Progenitor cell of endocrine pancreas (in vitro differentiated cells): ENCODE measurements around the gene ASIC3. TPM values are rescaled to one million over a fixed set of nuclear protein-coding genes. Genes with fewer than 3 reads are reported as not detected.

ENCODE experiments used
- DNase-seq: peaks from one replicate; pipeline ENCODE4 v3.0.0; 2021; ENCODE audit warnings: low spot score; ENCODE audit not compliant: unreplicated experiment
- H3K27ac Mint-ChIP-seq: 2 replicates; pipeline ENCODE4 v1.8.0; 2021; ENCODE audit warnings: mild to moderate bottlenecking, moderate library complexity, mixed read lengths
- H3K27me3 Mint-ChIP-seq: 2 replicates; pipeline ENCODE4 v1.8.0; 2021; ENCODE audit warnings: mixed read lengths
- H3K36me3 Mint-ChIP-seq: 2 replicates; pipeline ENCODE4 v1.8.0; 2022; ENCODE audit warnings: mixed read lengths; ENCODE audit not compliant: insufficient read depth
- H3K4me1 Mint-ChIP-seq: 2 replicates; pipeline ENCODE4 v1.8.0; 2021; ENCODE audit warnings: low read depth, mixed read lengths
- H3K4me3 Mint-ChIP-seq: 2 replicates; pipeline ENCODE4 v1.8.0; 2021; ENCODE audit warnings: low read depth, mild to moderate bottlenecking, moderate library complexity, mixed read lengths
- H3K9me3 Mint-ChIP-seq: 2 replicates; pipeline ENCODE4 v1.8.0; 2021; ENCODE audit warnings: low read depth, mixed read lengths
- CTCF ChIP-seq: fragments of 200-600 bp; sonication (generic); IDR thresholded peaks from one replicate; pipeline ENCODE4 v1.5.0; 2021; ENCODE audit warnings: antibody characterized with exemption, mild to moderate bottlenecking; ENCODE audit not compliant: unreplicated experiment
- total RNA-seq: library from RNA; stranded (reverse); gene quantifications from 2 replicates; pipeline ENCODE4 v1.2.1, GENCODE V29; 2021

Gene ASIC3
- total RNA-seq, 1 donor from 2014 or later: 5.1 TPM

DNA sequence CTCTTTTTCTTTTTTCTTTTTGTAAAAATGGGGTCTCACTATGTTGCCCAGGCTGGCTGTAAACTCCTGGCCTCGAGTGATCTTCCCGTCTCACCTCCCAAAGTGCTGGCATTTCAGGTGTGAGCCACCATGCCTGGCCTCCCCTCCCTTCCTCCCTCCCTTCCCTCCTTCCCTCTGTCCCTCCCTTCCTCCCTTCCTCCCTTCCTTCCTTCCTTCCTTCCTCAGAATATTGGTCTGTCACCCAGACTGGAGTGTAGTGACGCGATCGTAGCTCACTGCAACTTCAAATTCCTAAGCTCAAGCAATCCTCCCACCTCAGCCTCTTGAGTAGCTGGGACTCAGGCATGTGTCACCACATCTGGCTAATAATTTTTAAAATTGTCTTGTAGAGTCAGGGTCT is 46.3 kb downstream of the ASIC3 start:
- TF ChIP-seq CTCF: no peak
- H3K4me3 Mint-ChIP-seq: no peak overlapping the region

GRCh38 chr7:151095123-151095797 is 46.9 kb downstream of the ASIC3 start:
- Mint-ChIP-seq H3K27me3 (no peaks in the 10 kb centered on the region), H3K36me3 (no peaks in the 10 kb centered on the region), H3K4me3 (no peak overlapping the region), H3K27ac (peak overlapping the region; percentile 57), H3K4me1 (peaks cover 2% of the 10 kb centered on the region), H3K9me3 (no peaks in the 10 kb centered on the region)
- DNase-seq: no peak
- TF ChIP-seq CTCF: no peak

More for the DNA sequence above, 46.3 kb downstream of the ASIC3 start:
- Mint-ChIP-seq H3K27me3 (no peaks in the 10 kb centered on the region), H3K4me1 (peaks cover 4% of the 10 kb centered on the region), H3K36me3 (no peaks in the 10 kb centered on the region), H3K27ac (peak overlapping the region; percentile 57), H3K9me3 (no peaks in the 10 kb centered on the region)
- DNase-seq: no peak

GRCh38 chr7:151095828-151096475 is 47.6 kb downstream of the ASIC3 start:
- H3K4me3 Mint-ChIP-seq: no peak overlapping the region
- H3K9me3 Mint-ChIP-seq: no peaks in the 10 kb centered on the region
- peaks cover 2% of the 10 kb centered on the region for H3K4me1 Mint-ChIP-seq
- DNase-seq: no peak
- no peak for TF ChIP-seq CTCF
- H3K36me3 Mint-ChIP-seq: no peaks in the 10 kb centered on the region
- no peaks in the 10 kb centered on the region for H3K27me3 Mint-ChIP-seq
- H3K27ac Mint-ChIP-seq: no peak overlapping the region

DNA sequence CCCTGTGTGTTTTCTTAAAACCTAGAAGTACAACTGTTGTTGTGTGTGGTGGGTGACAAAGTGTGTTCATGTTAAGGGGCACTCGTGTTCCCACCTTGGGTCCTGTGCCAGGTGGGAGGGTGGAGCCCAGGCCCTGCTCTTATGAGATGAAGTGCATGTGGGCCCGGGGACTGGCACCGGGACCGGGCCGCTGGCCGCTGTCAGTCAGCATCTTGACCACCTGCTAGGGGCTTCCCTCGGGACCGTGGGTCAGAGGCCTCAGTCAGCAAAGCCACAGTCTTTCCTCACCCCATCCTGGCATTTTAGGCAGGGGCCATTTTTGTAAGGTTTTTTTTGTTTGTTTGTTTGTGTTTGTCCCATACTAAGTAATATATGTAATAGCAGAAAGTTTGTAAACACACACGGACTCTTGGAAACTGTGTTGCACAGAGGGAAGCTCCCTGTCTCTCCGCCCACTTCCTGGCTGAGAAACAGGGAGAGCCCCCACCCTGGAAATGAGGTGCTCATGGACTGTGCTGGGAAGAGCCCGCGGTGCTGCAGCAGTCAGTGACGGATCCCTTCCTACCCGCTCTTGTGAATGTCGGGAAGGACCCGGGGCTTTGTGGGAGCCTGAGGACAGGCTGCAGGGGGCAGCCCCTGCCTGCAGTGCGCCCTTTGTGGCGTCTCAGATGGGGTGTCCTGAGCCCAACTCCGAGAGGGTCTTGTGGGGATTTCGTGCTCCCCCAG is 51.3 kb downstream of the ASIC3 start:
- no peak for TF ChIP-seq CTCF
- H3K9me3 Mint-ChIP-seq: no peaks in the 10 kb centered on the region
- peaks cover 1% of the 10 kb centered on the region for H3K36me3 Mint-ChIP-seq
- no peaks in the 10 kb centered on the region for H3K4me1 Mint-ChIP-seq
- no peak for DNase-seq
- no peaks in the 10 kb centered on the region for H3K27me3 Mint-ChIP-seq
- no peak overlapping the region for H3K4me3 Mint-ChIP-seq
- no peak overlapping the region for H3K27ac Mint-ChIP-seq

DNA sequence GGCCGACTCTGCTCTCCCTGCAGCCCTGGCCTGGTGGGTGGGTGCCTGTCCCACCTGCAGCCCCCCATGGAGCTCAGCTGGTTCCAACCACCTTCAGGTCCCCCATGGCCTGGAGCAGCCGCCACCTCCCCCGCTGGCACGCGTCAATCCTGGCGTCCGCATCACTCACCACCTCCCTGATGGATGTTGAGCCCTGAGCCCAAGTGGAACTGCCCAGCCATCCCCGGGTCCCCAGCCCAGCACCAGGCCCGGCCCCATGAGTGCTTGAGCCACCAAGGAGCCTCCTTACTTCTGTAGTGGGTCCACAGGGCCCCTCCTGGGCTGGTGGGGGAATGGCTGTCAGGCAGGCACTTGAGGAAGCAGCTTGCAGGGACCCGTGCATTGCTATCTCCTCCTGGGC is 52.6 kb downstream of the ASIC3 start:
- H3K27ac Mint-ChIP-seq: no peak overlapping the region
- H3K27me3 Mint-ChIP-seq: no peaks in the 10 kb centered on the region
- no peaks in the 10 kb centered on the region for H3K4me1 Mint-ChIP-seq
- DNase-seq: no peak
- peaks cover 1% of the 10 kb centered on the region for H3K36me3 Mint-ChIP-seq
- H3K9me3 Mint-ChIP-seq: no peaks in the 10 kb centered on the region
- no peak overlapping the region for H3K4me3 Mint-ChIP-seq
- no peak for TF ChIP-seq CTCF
